B cell (primary cell): ENCODE data around the gene LCOR. TPM values are rescaled to one million over a fixed set of nuclear protein-coding genes. Genes with fewer than 3 reads are reported as not detected.

Source experiments
- ATAC-seq: fragments of 200-7000 bp; cut with Tn5 transposase; one replicate; pipeline ENCODE4 v1.10.0; 2021; ENCODE audit warnings: low read depth, mild to moderate bottlenecking, moderate number of reproducible peaks, moderate library complexity
- CTCF ChIA-PET: fragments of 350-600 bp; sonication (Branson Sonifier 250); formaldehyde crosslinking; loops from one replicate; lab custom pipeline; 2021; ENCODE audit warnings: antibody characterized with exemption, inconsistent platforms; lab: Charles Lee
- POLR2A ChIA-PET: fragments of 350-600 bp; sonication (Branson Sonifier 250); formaldehyde crosslinking; loops from one replicate; lab custom pipeline; 2021; ENCODE audit warnings: antibody characterized with exemption; lab: Charles Lee
- DNase-seq: peaks from one replicate; pipeline ENCODE4 v3.0.0; 2013
- H2AFZ ChIP-seq: 2 replicates; pipeline ENCODE4 v1.6.1; 2012; ENCODE audit warnings: mild to moderate bottlenecking, low read depth, low read length; ENCODE audit not compliant: insufficient read depth, poor library complexity, severe bottlenecking
- H3K27ac ChIP-seq, 2 donors: 1 replicate in 1 of 2; 2 replicates in 1 of 2; pipeline ENCODE4 v1.5.1; 2012 to 2013; ENCODE audit warnings: low read length in 2 of 2, mild to moderate bottlenecking in 2 of 2, moderate library complexity in 1 of 2
- H3K27me3 ChIP-seq, 4 experiments: fragments of 200-600 bp in 1 of 4; sonication (generic) in 1 of 4; replicated peaks in 1 of 4; 1 replicate in 2 of 4; 2 replicates in 2 of 4; pipeline versions ENCODE4 v1.6.1 to v1.7.0; 2013 to 2016; ENCODE audit warnings: low read length in 3 of 4, mild to moderate bottlenecking in 2 of 4, mixed read lengths in 1 of 4, moderate library complexity in 1 of 4; ENCODE audit not compliant: insufficient read depth in 4 of 4, control insufficient read depth in 3 of 4; ENCODE audit errors: control extremely low read depth in 1 of 4
- H3K36me3 ChIP-seq, 2 experiments: replicated peaks in 1 of 2; 1 replicate in 1 of 2; 2 replicates in 1 of 2; pipeline versions ENCODE4 v1.6.1 to v1.7.1; 2013; ENCODE audit warnings: low read length in 1 of 2; ENCODE audit not compliant: insufficient read depth in 2 of 2, control insufficient read depth in 1 of 2; ENCODE audit errors: control extremely low read depth in 1 of 2, extremely low read depth in 1 of 2
- H3K4me1 ChIP-seq, 2 donors: fragments of 200-600 bp in 1 of 2; sonication (generic) in 1 of 2; 1 replicate in 1 of 2; 2 replicates in 1 of 2; pipeline versions ENCODE4 v1.5.1 to v1.6.1; 2013 to 2017; ENCODE audit warnings: low read length in 2 of 2; ENCODE audit not compliant: control insufficient read depth in 2 of 2, insufficient read depth in 2 of 2
- H3K4me2 ChIP-seq: replicated peaks from 2 replicates; pipeline ENCODE3; 2012; ENCODE audit warnings: mild to moderate bottlenecking, low read depth, low read length; ENCODE audit not compliant: poor library complexity, severe bottlenecking
- H3K4me3 ChIP-seq, 5 experiments: fragments of 200-600 bp in 1 of 5; sonication (generic) in 1 of 5; 1 replicate in 3 of 5; 2 replicates in 2 of 5; pipeline versions ENCODE4 v1.5.1 to v1.7.0; 2011 to 2016; ENCODE audit warnings: low read length in 4 of 5, mild to moderate bottlenecking in 4 of 5, low read depth in 2 of 5, control low read depth in 1 of 5, moderate library complexity in 1 of 5; ENCODE audit not compliant: insufficient read depth in 1 of 5; ENCODE audit errors: control extremely low read depth in 1 of 5, extremely low read depth in 1 of 5
- H3K79me2 ChIP-seq: fragments of 200-600 bp; sonication (generic); one replicate; pipeline ENCODE4 v1.6.0; 2016; ENCODE audit warnings: low read length; ENCODE audit not compliant: control insufficient read depth, insufficient read depth
- H3K9ac ChIP-seq: fragments of 200-600 bp; sonication (generic); 2 replicates; pipeline ENCODE4 v1.6.1; 2017; ENCODE audit warnings: mild to moderate bottlenecking, low read length, moderate library complexity
- H3K9me3 ChIP-seq, 3 donors: one replicate each; pipeline versions ENCODE4 v1.6.1 to v1.7.1; 2013; ENCODE audit warnings: low read length in 2 of 3; ENCODE audit not compliant: control insufficient read depth in 2 of 3, insufficient read depth in 1 of 3; ENCODE audit errors: control extremely low read depth in 1 of 3
- H4K20me1 ChIP-seq: 2 replicates; pipeline ENCODE4 v1.6.0; 2012; ENCODE audit warnings: mild to moderate bottlenecking, low read length; ENCODE audit not compliant: insufficient read depth, control insufficient read depth, poor library complexity, severe bottlenecking
- H3K27ac Mint-ChIP-seq: one replicate; pipeline ENCODE4 v1.8.0; 2021; ENCODE audit warnings: mixed read lengths
- H3K27me3 Mint-ChIP-seq: one replicate; pipeline ENCODE4 v1.8.0; 2021; ENCODE audit warnings: mixed read lengths
- H3K4me1 Mint-ChIP-seq: one replicate; pipeline ENCODE4 v1.8.0; 2021; ENCODE audit warnings: mixed read lengths
- H3K4me3 Mint-ChIP-seq: one replicate; pipeline ENCODE4 v1.8.0; 2021; ENCODE audit warnings: mixed read lengths
- H3K9me3 Mint-ChIP-seq: one replicate; pipeline ENCODE4 v1.8.0; 2022; ENCODE audit warnings: mixed read lengths; ENCODE audit not compliant: insufficient read depth
- EZH2 ChIP-seq: IDR thresholded peaks from 2 replicates; pipeline ENCODE4 v1.6.1; 2012; ENCODE audit warnings: borderline replicate concordance, low read depth, mild to moderate bottlenecking, moderate library complexity, low read length; ENCODE audit not compliant: insufficient read depth, poor library complexity, severe bottlenecking
- WGBS: methylation state at CpG from one replicate; pipeline ENCODE4 v1.1.5; 2013; ENCODE audit warnings: missing lambda C conversion rate; ENCODE audit not compliant: insufficient coverage; 5-methylcytosine and 5-hydroxymethylcytosine counted together
- intact Hi-C: fragments of 100-400 bp; cut with micrococcal nuclease; formaldehyde crosslinking; loops from one replicate; pipeline ENCODE4 v1.10.0; 2022
- polyA plus RNA-seq: library from polyadenylated mRNA; depleted of rRNA; stranded (reverse); fragments of >200 nt; gene quantifications from 2 replicates; pipeline ENCODE4 v1.2.3, GENCODE V29; 2012
- total RNA-seq, 2 donors: library from RNA; stranded (reverse); fragments of 120-200 nt in 1 of 2; gene quantifications; 1 replicate in 1 of 2; 2 replicates in 1 of 2; pipeline versions ENCODE4 v1.2.3 to v1.2.4, GENCODE V29; 2013 to 2022
- TF ChIP-seq, protein P1 (sequence below): fragments of 200-600 bp; IDR thresholded peaks from one replicate; pipeline ENCODE4 v1.8.0; 2022; ENCODE audit warnings: antibody characterized with exemption, mild to moderate bottlenecking

LCOR gene
- total and polyA plus RNA-seq, 2 donors (not counting 1 experiment from before 2014, with no cell fraction given), result 5.1 to 70.0 TPM

DNA sequence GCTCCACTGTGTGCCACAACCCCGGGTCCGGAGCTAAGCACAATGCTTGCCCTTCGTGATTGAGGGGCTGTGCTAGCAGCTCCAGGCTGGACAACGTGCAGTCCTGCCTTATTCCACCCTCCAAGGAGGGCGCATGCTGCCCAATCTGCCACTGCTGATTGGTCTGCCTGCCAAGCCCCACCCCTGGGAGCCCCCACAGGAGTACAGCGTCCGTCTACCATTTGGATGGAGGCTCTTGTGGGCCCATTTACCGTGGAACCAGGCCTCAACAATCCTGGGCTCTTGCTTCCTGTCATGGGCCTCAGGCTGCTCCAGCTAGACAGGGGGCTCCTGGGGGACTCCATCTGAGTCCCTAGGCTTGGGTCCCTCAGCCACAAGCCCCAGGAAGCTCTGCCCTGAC, 180.4 kb downstream of the LCOR start:
- POLR2A ChIA-PET, result no interaction called here
- Histone ChIP-seq H3K4me2 (no peak overlapping the region), H3K27ac (no peak overlapping the region), H3K9me3 (peaks cover 0 to 13% (median 5%) of the 10 kb centered on the region in 3 donors), H3K36me3 (no peaks in the 10 kb centered on the region), H3K4me3 (no peak overlapping the region), H3K4me1 (peaks cover 4 to 12% of the 10 kb centered on the region in 2 donors), H3K9ac (no peak overlapping the region), H3K79me2 (no peaks in the 10 kb centered on the region), H4K20me1 (no peaks in the 10 kb centered on the region), H3K27me3 (no peaks in the 10 kb centered on the region), H2AFZ (no peak overlapping the region)
- TF ChIP-seq, protein P1, sequence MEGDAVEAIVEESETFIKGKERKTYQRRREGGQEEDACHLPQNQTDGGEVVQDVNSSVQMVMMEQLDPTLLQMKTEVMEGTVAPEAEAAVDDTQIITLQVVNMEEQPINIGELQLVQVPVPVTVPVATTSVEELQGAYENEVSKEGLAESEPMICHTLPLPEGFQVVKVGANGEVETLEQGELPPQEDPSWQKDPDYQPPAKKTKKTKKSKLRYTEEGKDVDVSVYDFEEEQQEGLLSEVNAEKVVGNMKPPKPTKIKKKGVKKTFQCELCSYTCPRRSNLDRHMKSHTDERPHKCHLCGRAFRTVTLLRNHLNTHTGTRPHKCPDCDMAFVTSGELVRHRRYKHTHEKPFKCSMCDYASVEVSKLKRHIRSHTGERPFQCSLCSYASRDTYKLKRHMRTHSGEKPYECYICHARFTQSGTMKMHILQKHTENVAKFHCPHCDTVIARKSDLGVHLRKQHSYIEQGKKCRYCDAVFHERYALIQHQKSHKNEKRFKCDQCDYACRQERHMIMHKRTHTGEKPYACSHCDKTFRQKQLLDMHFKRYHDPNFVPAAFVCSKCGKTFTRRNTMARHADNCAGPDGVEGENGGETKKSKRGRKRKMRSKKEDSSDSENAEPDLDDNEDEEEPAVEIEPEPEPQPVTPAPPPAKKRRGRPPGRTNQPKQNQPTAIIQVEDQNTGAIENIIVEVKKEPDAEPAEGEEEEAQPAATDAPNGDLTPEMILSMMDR, result no peak
- TF ChIP-seq EZH2, result no peak
- DNase-seq, result no peak
- Mint-ChIP-seq H3K9me3 (peaks cover 3% of the 10 kb centered on the region), H3K4me1 (peaks cover 11% of the 10 kb centered on the region), H3K4me3 (no peak overlapping the region), H3K27ac (no peak overlapping the region), H3K27me3 (peaks cover 7% of the 10 kb centered on the region)
- CTCF ChIA-PET, result interaction anchor here (1.0 to 1.3 kb wide), 3 partner anchors 25 to 246 kb away, joined by 3 to 6 read pairs (median 3); no protein-coding TSS in a partner anchor
- no peak for ATAC-seq
- intact Hi-C loops, result no loop called here
- WGBS, result 96% methylated on average over 7 of the region's 8 CpGs

DNA sequence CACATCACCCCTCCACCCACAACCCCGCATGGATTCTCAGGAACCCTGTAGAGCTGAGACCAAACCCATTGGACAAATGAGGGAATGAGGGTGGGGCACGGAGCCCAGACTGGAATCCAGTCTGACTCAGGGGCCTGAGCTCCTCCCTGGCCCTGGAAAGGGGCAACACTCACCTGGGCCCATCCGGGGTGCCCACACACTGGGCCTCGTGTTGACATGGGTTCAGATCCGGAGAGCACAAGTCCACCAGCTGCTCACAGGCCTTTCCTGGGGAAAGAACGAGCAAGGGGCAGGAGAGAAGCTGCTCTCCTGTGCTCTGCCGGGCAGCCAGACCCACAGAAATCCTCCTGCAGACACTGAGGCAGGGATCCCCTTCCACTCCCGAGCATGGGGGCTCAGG, 181.5 kb downstream of the LCOR start:
- H3K27ac Mint-ChIP-seq, result no peak overlapping the region
- H3K9me3 ChIP-seq, result peaks cover 0 to 5% (median 0%) of the 10 kb centered on the region in 3 donors
- no peaks in the 10 kb centered on the region for H4K20me1 ChIP-seq
- TF ChIP-seq, protein P1, result no peak
- no peak for TF ChIP-seq EZH2
- no peak overlapping the region for H3K4me3 Mint-ChIP-seq
- intact Hi-C loops, result no loop called here
- no peak overlapping the region for H3K4me2 ChIP-seq
- H3K9me3 Mint-ChIP-seq, result no peaks in the 10 kb centered on the region
- POLR2A ChIA-PET, result no interaction called here
- H3K9ac ChIP-seq, result no peak overlapping the region
- ATAC-seq, result no peak
- no peaks in the 10 kb centered on the region for H3K79me2 ChIP-seq
- H3K4me1 ChIP-seq, result peaks cover 4 to 12% of the 10 kb centered on the region in 2 donors
- peaks cover 7% of the 10 kb centered on the region for H3K27me3 Mint-ChIP-seq
- no peak overlapping the region for H2AFZ ChIP-seq
- CTCF ChIA-PET, result interaction anchor here (1.3 kb wide), 2 partner anchors 24 to 58 kb away, joined by 3 to 6 read pairs; no protein-coding TSS in a partner anchor
- H3K4me3 ChIP-seq, result no peak overlapping the region
- H3K27me3 ChIP-seq, result no peaks in the 10 kb centered on the region
- 98% methylated on average over 8 of the region's 8 CpGs for WGBS
- H3K27ac ChIP-seq, result no peak overlapping the region
- H3K36me3 ChIP-seq, result no peaks in the 10 kb centered on the region
- peaks cover 11% of the 10 kb centered on the region for H3K4me1 Mint-ChIP-seq
- DNase-seq, result no peak
